Measurements from ENCODE around the gene SEMA6C. TPM values are rescaled to one million over a fixed set of nuclear protein-coding genes. Genes with fewer than 3 reads are reported as not detected.
A peak's percentile ranks its signal among the peaks of the same experiment; 100 is the strongest.

The SEMA6C gene
- polyA plus RNA-seq, 1 donor: 120 TPM

GRCh38 chr1:151158326-151158725 lies 11.9 kb upstream of the SEMA6C start:
- DNase-seq: no peak

- DNase-seq: no peak
Measured at GRCh38 chr1:151157067-151157531, 10.7 kb upstream of the SEMA6C start.

- DNase-seq: no peak
Measured at GRCh38 chr1:151156515-151156819, 10.0 kb upstream of the SEMA6C start, which contains the start of gene TNFAIP8L2. Gene TNFAIP8L2 (plus strand): TSS chr1:151156649. CDS start chr1:151158698, 2,049 bp downstream.

DNA sequence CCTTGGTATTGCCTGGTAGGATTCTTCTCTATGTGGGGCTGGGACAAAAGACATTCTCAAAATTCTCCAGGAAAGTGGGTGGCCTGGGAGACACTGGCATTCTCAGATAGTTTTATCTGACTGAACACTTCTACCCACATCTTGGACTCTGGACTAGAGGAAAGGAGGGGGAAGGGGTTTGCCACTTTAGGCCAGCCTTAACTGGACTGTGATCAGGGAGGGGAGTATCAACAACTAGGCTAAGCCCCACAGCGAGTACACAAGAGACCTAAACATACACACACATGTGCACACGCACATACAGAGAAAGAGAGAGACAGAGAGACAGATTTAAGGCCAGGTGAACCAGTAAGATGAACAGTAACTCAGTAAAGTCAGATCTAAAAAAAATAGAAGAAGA lies 1.2 kb upstream of the SEMA6C start:
- no peak for DNase-seq

DNA sequence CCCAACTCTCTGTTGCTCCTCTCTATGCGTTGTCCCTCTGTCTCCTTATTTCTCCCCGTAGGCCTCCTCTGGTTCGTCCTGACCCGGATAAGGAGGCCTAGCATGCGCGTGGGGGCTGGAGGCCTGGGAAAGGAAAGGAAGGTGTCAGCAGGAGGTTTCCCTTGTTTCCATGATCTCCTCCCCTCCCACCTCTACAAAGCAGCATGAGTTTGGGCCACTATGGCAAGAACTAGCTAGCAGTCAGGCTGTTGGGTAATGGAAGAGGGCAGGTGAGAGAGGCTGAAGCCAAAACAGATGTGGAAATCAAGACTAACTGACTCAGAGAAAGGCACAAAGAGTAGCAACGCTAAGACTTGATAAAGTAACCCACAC lies 687 bp upstream of the SEMA6C start:
- DNase-seq: no peak

GRCh38 chr1:151146072-151146411 lies 389 bp downstream of the SEMA6C start:
- DNase-seq: no peak

GRCh38 chr1:151145304-151146071 lies 943 bp downstream of the SEMA6C start:
- peak; percentile 54 for DNase-seq

DNA sequence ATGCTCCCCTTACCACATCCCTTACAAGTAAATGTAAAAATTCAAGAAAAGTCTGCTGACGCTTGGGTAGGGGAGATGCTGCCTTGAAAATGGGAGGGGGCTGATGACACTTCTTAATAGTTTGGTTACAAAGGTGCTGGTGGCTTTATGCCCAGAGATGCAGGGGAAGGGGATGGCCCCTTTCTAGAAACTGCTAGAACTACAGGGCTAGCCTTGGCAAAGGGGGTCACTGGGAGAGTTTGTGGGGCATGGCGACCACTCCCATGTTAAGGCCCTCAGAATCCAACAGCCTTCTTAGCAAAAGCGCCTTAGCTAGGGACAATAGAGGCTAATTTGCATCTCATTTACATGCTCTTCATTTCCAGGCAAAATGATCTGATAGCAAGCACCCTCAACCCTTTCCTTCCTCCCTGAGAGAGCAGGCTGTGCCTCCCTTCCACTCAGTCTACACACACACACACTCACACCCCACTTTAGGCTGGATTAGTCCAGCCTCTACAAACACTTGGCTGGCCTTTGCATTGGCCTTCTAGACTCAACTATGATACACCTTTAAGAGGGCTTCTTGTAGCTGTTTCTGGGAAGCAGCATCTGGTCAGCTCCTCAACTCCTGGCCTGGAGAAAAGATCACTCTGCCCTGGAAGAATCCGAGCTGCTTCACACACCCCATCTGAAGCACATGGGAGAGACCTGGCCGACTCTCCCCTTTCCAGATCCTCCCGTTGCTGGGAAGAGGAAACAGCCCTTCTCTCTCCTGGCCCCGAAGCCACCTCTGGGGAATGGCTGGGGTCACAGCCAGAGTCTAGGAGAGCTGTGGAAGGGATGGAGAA lies 1.7 kb downstream of the SEMA6C start:
- DNase-seq: peak; percentile 73

DNA sequence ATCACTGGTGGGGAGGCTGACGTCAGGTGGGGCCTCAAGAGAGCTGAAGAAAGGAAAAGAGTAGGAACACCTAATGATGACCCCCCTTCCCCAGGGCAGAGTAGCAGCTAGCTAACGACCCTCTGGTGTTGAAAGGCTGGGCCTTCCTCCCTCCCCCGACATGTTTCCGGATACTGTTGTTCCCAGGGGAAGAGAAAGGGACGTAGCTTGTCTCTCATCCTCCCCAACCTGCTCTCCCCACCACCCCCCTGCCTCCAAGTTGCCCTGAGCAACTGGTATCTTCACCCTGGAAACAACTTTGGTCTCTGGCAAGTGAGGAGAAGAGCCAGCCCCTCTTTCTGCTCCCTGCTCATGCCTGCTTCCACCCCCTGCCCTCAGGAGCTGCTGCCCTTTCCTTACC lies 2.4 kb downstream of the SEMA6C start:
- no peak for DNase-seq

DNA sequence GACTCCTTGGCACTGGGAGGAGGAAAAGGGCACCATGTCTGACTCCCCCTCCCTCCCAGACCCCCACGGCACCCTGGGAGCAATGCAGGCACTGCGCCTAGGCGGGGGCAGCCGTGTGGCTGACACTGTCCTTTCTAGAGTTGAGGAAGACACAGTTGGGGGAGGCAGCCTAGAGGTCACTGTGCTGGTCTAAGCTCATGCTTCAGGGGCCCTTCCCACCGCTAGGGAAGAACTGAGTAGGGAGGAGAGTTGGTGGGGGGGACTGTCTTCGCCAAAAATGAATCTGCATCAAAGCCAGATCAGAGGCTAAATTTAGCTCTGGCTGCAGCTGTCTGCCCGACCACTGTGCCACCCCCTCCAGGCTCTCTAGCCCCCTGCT lies 3.4 kb downstream of the SEMA6C start:
- no peak for DNase-seq

DNA sequence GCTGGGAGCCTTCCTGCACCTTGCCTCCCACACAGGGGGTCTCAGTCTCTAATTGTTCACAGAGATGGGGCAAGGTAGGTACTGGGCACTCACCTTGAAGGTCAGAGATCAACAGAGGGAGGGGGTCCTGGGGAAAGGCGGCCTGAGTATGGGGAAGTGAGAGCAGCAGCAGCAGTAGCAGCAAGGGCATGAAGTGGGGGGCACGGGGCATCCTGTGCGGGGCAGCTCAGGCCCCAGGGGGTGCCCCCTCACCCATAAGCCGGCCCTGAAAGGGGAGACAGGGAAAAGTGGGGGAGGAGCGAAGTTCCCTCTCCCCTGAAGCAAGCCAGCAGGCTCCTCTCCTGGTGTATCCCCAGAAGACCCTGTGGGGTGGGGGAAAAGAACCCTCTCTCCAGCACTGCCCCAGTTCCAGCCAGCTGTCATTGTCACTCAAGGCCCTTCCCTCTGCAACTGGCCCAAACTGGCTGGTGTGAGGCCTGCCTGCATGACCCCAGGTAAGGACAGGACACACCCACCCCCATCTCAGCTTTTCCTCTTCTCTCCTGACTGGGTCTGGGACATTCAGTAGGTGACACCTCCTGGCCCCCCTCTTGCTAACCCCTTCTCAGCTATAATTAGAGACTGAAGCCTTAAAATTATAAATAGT lies 3.9 kb downstream of the SEMA6C start:
- DNase-seq: no peak

- DNase-seq: no peak
Measured at GRCh38 chr1:151137789-151138188, 8.6 kb downstream of the SEMA6C start.

DNA sequence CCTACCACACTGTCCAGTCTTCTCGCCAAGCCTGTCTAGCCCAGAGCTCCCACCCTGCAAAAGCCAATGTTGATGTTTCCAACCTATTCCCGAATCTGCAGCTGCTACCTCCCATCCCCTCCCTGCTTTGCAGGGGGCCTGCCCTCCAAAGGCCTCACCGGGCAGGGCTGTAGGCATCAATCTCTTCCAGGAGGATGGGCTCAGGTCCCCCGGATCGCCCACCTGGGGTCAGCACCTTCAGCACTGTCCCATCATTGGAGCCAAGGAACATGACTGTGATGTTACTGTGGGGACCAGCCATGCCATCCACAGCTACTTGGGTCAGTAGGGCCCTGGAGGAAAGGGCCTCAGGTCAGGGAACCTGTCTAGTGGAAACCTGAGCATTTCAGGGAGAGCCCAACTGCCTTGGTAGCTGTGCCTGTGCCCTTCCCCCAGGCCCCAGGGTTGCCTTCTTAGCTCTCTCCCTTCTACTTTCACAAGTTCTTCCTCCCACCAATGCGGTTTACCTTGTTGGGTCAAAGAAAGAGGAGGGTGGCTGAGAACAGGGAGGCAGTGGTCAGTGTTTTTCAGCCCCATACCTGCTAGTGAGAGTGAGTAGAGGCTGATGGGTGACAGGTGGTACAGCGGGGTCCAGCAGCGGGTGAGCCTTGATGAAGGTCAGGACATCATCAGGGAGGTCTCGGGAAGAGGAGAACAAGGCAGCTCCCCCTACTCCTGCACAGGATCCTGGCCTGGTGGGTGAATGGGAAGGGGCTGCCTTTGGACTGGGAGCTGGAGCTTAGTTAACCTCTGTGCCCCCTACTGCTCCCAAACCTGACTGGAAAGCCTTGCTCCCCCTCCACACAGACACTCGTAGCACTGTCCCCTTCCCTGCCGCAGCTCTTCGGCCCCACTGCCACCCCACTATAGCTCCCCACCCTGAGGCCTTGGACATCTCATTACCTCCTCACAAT lies 10.7 kb downstream of the SEMA6C start:
- DNase-seq: no peak

DNA sequence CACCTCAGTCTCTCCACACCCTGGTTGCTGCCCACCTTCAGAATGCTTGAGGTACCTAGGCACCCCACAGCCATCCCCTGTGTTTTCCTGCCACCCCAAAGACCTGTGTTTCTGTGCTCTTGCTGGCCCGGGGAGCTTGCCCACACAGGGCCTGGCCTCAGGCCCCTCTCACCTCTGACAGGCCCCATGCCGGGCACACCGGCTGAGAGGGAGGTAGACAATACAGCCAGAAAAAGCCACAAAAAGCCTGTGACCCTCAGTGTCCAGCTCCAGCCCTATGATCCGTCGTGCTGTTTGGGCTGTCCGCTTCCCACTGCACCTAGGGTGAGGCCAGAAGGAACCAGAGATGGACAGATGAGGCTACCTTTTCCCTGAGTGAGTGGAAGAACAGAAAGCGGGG lies 11.4 kb downstream of the SEMA6C start:
- no peak for DNase-seq

- DNase-seq: no peak
Measured at GRCh38 chr1:151134396-151134795, 12.0 kb downstream of the SEMA6C start.

GRCh38 chr1:151133018-151133806 lies 13.2 kb downstream of the SEMA6C start:
- no peak for DNase-seq

DNA sequence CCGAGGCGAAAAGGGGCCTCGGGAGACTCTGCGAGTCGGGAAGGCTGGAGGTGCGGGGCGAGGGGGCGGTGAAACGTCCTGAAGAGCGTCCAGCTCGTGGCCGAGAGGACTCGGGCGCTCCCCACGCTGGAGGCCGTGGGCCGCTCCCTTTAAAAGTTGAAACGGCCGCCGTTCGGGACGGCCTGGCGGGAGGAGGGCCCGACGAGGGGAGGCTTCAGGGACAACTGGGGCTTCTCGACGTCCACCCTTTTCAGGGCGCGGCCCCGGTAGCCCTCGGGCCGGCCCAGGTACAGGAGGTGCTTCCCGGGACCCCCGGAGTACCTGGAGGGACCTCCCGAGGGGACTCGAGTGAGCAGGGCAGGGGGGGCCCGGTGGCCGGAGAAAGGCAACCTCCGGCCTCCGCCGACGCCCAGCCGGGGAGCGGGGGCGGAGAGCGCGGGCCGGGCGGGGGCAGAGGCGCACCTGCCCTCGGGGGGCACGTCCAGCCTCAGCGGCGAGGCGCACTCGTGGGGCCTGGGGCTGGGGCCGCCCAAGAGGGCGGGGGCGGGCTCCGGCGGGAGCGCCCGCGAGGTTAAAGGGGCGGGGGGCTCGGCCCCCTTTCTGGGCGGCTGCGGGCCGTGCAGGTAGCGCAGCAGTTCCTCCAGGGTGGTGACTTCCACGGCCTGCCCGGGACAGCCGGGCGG lies 14.0 kb downstream of the SEMA6C start:
- no peak for DNase-seq

DNA sequence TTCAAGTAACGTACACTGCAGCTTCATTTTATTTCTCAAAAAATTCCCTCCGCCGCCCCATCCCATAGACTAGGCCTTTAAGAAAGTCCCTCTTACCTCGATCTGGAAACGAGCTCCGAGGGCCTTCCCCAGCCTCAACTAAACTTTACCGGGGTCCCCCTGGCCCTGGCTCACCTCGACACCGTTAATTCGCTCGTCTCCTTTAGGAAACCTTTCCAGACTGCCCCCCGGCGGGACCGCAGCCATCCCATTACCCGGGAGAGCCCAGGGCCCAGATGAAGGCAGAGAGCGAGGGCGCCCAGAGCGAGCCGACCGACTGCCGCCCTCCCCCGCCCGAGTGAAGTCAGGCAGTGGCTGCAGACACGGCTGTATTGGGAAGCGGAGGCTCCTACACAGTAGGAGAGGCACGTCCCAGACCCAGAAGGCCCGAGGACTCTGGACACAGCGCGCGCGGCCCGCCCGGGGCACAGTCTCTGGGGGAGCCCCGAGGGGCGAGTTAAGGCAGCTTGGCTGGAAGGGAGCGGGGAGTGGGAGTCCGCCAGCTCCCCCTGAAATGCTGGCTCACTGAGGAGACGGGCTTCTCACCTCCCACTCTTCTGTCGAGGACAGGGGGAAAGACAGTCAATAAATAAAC lies 14.6 kb downstream of the SEMA6C start:
- DNase-seq: no peak

DNA sequence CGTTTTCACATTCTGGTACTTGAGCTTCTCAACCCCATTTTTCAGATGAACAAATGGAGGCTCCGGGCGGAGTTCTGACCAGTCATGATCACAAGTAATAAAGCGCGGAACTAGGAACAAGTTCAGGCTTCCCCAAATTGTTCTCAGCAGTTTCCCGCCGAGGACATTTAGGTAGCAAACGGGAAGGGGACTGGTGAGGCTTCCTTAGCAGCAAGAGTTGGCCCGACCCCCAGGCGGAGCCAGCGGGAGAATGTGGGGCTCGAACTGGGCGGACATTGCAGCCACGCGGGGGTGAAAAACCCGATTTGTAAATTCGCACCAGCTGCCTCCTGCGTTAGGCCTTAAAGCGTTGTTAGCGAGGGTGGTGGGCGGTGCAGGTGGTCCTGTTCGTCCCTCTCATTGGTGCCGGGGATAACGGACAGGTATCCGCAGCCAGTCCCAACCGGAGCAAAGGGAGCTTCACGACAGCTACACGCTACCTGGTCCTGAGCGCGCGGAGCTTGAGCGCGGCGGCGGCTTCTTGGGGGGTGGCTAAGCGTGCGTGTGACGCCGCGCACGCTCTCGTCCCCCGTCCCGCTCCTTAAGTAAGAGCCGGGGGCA lies 15.3 kb downstream of the SEMA6C start:
- peak; percentile 88 for DNase-seq

- DNase-seq: no peak
Measured at GRCh38 chr1:151128800-151129199, 17.6 kb downstream of the SEMA6C start.

Data from hindlimb muscle (tissue), 1 donor.